ENCODE measurements around the gene TWF2.
"Not testable (repeated sequence)": the region's sequence is repeated elsewhere in the genome, so short reads cannot be mapped to it uniquely, and the experiment has no call there.

Gene TWF2

GRCh38 chr3:52238761-52239701 lies at the start of gene TWF2:
Gene TWF2, minus strand, starts transcription at chr3:52239158. Its CDS starts 142 bp downstream, at chr3:52239016.
- peak; percentile 83 to 90 for DNase-seq
- no peak for TF ChIP-seq GATA1 (IDR thresholded peaks at IDR 0.05; ENCODE audit: low read depth, low read length)
- TF ChIP-seq POLR2A (IDR thresholded peaks at IDR 0.05; ENCODE audit: low read length): peak; percentile 87

- TF ChIP-seq GATA1 (IDR thresholded peaks at IDR 0.05; ENCODE audit: low read depth, low read length) (no peak), POLR2A (IDR thresholded peaks at IDR 0.05; ENCODE audit: low read length) (no peak)
- DNase-seq: no peak
Observed at GRCh38 chr3:52288674-52289073, 49.7 kb upstream of the TWF2 start.

- DNase-seq: no peak
- TF ChIP-seq POLR2A (IDR thresholded peaks at IDR 0.05; ENCODE audit: low read length) (no peak), GATA1 (IDR thresholded peaks at IDR 0.05; ENCODE audit: low read depth, low read length) (no peak)
Observed at GRCh38 chr3:52286777-52287110, 47.8 kb upstream of the TWF2 start.

- not testable (repeated sequence) for DNase-seq
Observed at GRCh38 chr3:52284051-52284450, 45.1 kb upstream of the TWF2 start.

DNA sequence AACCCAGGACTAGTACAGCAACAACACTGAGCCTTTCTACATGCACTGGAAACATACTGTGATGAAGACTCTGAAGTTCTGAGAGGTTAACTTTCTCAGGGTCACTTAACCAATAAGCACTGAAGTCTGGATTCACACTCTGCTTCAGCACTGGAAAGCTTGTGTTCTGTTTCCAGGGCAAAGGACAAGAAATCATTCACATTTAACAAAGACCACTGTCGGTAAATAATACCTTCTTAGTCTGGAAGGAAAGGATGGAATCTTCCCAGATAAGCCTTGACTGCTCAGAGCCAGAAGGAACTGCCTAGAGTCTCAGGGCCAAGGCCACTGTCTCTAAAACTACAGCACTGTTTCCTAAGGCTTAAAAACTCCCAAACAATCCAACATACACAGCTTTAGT lies 44.3 kb upstream of the TWF2 start:
- no peak for DNase-seq
- TF ChIP-seq POLR2A (IDR thresholded peaks at IDR 0.05; ENCODE audit: low read length) (no peak), GATA1 (IDR thresholded peaks at IDR 0.05; ENCODE audit: low read depth, low read length) (no peak)

- no peak for TF ChIP-seq GATA1 (IDR thresholded peaks at IDR 0.05; ENCODE audit: low read depth, low read length)
- TF ChIP-seq POLR2A (IDR thresholded peaks at IDR 0.05; ENCODE audit: low read length): no peak
- DNase-seq: no peak
Observed at GRCh38 chr3:52281981-52282801, 43.2 kb upstream of the TWF2 start.

DNA sequence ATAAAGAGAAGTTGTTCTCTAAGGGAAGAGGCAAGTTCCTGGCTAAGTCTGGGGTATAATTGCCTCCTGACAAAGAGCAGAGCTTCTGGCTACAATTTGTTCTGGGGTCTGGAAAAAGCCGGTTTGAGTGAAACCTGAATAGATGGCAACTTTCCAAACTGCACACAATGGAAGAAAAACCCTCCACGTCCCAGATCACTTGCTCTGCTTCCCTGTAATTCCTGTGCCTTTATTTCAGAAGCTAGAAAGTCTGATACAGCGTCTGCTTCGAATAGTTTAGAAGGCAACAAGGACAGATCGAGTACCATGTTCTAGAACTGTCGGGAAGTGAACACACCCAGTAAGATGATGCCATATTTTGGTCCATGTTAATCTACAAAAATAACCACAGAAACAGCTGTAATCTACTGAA lies 41.1 kb upstream of the TWF2 start:
- DNase-seq: peak; percentile 27 to 28
- TF ChIP-seq GATA1 (IDR thresholded peaks at IDR 0.05; ENCODE audit: low read depth, low read length) (no peak), POLR2A (IDR thresholded peaks at IDR 0.05; ENCODE audit: low read length) (no peak)

- no peak for TF ChIP-seq GATA1 (IDR thresholded peaks at IDR 0.05; ENCODE audit: low read depth, low read length)
- TF ChIP-seq POLR2A (IDR thresholded peaks at IDR 0.05; ENCODE audit: low read length): no peak
- DNase-seq: no peak
Observed at GRCh38 chr3:52279596-52279995, 40.6 kb upstream of the TWF2 start.

DNA sequence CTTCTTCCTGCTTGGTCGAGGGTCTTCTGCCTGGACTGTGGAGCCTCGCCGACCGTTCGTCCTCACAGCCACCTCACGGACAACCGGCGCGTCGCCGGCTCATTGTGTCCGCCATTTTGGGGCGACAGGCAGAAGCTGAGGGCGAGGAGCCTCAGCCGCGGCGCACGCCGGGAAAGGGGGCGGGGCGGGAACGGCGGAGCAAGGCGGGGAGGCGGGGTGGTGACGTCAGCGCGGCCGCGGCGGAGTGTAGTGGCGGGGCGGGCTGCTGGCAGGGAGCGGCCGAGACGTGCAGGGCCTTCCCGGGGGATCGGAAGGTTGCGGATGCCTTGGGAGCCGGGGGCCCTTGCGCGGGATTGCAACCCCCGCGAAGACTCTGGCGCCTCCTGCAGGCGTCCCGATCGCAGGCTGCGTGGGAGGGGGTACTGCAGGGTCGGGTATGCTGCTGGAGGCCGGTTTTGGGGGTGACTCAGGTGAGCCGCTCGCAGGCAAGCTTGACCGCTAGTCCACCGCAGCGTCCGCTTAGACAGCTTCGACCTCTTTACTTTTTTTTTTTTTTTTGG lies 39.6 kb upstream of the TWF2 start, which contains the start of gene WDR82:
Gene WDR82, minus strand, starts transcription at position 140 of the 560 bp plus-strand sequence. CDS start 288 bp downstream, outside the sequence.
- peak; percentile 96 to 99 for DNase-seq
- TF ChIP-seq GATA1 (IDR thresholded peaks at IDR 0.05; ENCODE audit: low read depth, low read length): no peak
- peak; percentile 71 for TF ChIP-seq POLR2A (IDR thresholded peaks at IDR 0.05; ENCODE audit: low read length)

DNA sequence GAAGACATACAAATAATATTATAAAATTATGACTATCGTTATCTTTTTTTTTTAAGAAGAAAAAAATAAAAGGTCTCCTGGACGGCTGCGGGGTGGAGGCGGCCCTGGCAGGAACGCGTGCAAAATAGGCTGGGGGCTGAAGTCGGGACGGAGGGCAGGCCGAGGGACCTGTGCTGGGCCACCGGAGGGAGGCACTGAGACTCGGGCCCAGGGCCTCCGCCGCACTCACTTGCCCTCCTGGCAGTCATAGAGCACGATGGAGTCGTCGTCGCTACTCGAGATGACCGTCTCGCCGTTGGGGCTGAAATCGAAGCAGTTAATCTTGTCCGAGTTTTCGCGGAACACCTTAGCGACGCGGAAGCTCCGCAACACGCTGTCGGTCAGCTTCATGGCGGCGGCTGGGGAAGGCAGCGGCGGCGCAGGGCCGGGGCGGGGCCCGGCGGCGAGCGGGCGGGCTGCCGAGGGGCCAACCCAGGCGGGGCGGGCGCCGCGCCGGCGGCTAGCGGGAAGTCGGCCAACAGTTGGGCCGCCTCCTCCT lies 39.1 kb upstream of the TWF2 start:
- DNase-seq: peak; percentile 85 to 92
- no peak for TF ChIP-seq POLR2A (IDR thresholded peaks at IDR 0.05; ENCODE audit: low read length)
- no peak for TF ChIP-seq GATA1 (IDR thresholded peaks at IDR 0.05; ENCODE audit: low read depth, low read length)

- peak; percentile 86 to 87 for DNase-seq
- TF ChIP-seq POLR2A (IDR thresholded peaks at IDR 0.05; ENCODE audit: low read length) (peak; percentile 37), GATA1 (IDR thresholded peaks at IDR 0.05; ENCODE audit: low read depth, low read length) (no peak)
Observed at GRCh38 chr3:52277071-52277964, 38.4 kb upstream of the TWF2 start.

- DNase-seq: not testable (repeated sequence)
Observed at GRCh38 chr3:52274781-52275180, 35.8 kb upstream of the TWF2 start.

DNA sequence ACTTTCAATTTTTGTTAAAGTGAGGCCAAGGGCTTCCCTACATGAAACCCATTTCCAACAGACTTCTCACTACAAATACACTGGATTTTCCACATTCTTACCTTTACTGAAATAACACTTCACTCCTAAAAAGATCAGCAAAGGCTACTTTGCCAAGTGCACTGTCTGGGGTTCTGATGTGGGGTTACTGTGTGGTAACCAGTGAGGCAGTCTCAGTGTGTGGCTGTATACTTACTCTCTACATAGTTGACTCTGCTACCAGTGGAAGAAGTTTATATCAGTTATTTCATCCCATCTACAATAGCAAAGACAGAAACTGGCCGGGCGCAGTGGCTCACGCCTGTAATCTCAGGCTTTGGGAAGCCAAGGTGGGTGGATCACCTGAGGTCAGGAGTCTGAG lies 33.9 kb upstream of the TWF2 start:
- no peak for DNase-seq
- TF ChIP-seq POLR2A (IDR thresholded peaks at IDR 0.05; ENCODE audit: low read length) (no peak), GATA1 (IDR thresholded peaks at IDR 0.05; ENCODE audit: low read depth, low read length) (no peak)

GRCh38 chr3:52272172-52272571 lies 33.2 kb upstream of the TWF2 start:
- DNase-seq: not testable (repeated sequence)
